ENCODE results near the gene WDR4. TPM values are rescaled to one million over a fixed set of nuclear protein-coding genes. Genes with fewer than 3 reads are reported as not detected.

WDR4 gene
- total and polyA plus RNA-seq, 2 of the 4 experiments (the other 2 are of a cell fraction), result 11.3 to 20.8 TPM

DNA sequence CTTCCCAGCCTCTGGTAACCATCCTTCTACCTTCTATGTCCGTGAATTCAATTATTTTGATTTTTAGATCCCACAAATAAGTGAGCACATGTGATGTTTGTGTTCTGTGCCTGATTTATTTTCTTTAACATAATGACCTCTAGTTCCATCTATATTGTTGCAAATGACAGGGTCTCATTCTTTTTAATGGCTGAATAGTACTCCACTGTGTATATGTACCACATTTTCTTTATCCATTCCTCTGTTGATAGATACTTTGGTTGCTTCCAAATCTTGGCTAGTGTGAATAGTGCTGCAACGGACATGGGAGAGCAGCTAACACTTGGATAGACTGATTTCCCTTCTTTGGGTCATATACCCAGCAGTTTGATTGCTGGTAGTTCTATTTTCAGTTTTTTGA, 51.8 kb downstream of the WDR4 start:
- Histone ChIP-seq H3K18ac (ENCODE audit: low read depth, low read length) (no peak overlapping the region), H3K27me3 (ENCODE audit: control insufficient read depth, insufficient read depth, low read length) (peaks cover 3% of the 10 kb centered on the region), H3K23ac (ENCODE audit: low read depth, low read length) (no peak overlapping the region), H4K20me1 (ENCODE audit: insufficient read depth, low read length) (no peaks in the 10 kb centered on the region), H3K27ac (ENCODE audit: insufficient read depth, low read length) (no peak overlapping the region), H2BK5ac (ENCODE audit: low read depth, low read length, poor library complexity, severe bottlenecking) (no peak overlapping the region), H2AK5ac (ENCODE audit: low read depth, low read length) (no peak overlapping the region), H3K9ac (ENCODE audit: low read depth, low read length) (no peak overlapping the region), H4K8ac (ENCODE audit: low read depth in 2 of 2, low read length in 2 of 2) (no peak overlapping the region), H2BK20ac (ENCODE audit: low read depth, low read length) (no peak overlapping the region), H3K79me1 (ENCODE audit: low read depth in 1 of 2, low read length in 2 of 2) (no peaks in the 10 kb centered on the region), H3K36me3 (ENCODE audit: control insufficient read depth, insufficient read depth, low read length) (no peaks in the 10 kb centered on the region), H3K9me1 (ENCODE audit: insufficient read depth, low read length) (no peaks in the 10 kb centered on the region), H3K4me3 (ENCODE audit: insufficient read depth, low read depth, low read length) (no peak overlapping the region), H2AFZ (replicated peaks; ENCODE audit: low read length, poor library complexity) (no peak overlapping the region), H3K14ac (replicated peaks; ENCODE audit: low read depth, low read length) (no peak overlapping the region), H3K4me2 (ENCODE audit: low read depth, low read length) (no peak overlapping the region), H3K9me3 (ENCODE audit: control insufficient read depth, insufficient read depth, low read length) (peaks cover 3% of the 10 kb centered on the region), H3K4ac (ENCODE audit: low read depth, low read length) (no peak overlapping the region), H2BK120ac (ENCODE audit: low read depth, low read length) (no peak overlapping the region), H4K5ac (ENCODE audit: low read depth, low read length) (no peak overlapping the region), H4K91ac (ENCODE audit: insufficient read depth, low read depth, low read length) (no peak overlapping the region), H2AK9ac (replicated peaks; ENCODE audit: low read depth, low read length, poor library complexity) (no peak overlapping the region), H3K56ac (ENCODE audit: extremely low read depth, insufficient read depth, low read length) (no peak overlapping the region), H3K4me1 (ENCODE audit: control insufficient read depth, insufficient read depth, low read length) (no peaks in the 10 kb centered on the region), H2BK15ac (ENCODE audit: low read depth, low read length) (no peak overlapping the region)
- no peak for TF ChIP-seq POLR2A (IDR thresholded peaks at IDR 0.05; ENCODE audit: low read depth, low read length)
- no peak for TF ChIP-seq NFE2L2 (IDR thresholded peaks at IDR 0.05; ENCODE audit: low read depth, low read length)
- TF ChIP-seq SMC3 (IDR thresholded peaks at IDR 0.05; ENCODE audit: low read depth, low read length), result no peak
- TF ChIP-seq FOS (IDR thresholded peaks at IDR 0.05; ENCODE audit: low read depth, low read length), result no peak
- TF ChIP-seq MAZ (IDR thresholded peaks at IDR 0.05; ENCODE audit: borderline replicate concordance, low read depth, low read length), result no peak
- no peak for TF ChIP-seq RCOR1 (IDR thresholded peaks at IDR 0.05; ENCODE audit: insufficient replicate concordance, low read length)
- no peak for TF ChIP-seq CTCF (conservative IDR thresholded peaks at IDR 0.05; ENCODE audit: low read depth, low read length)
- TF ChIP-seq RFX5 (IDR thresholded peaks at IDR 0.05; ENCODE audit: low read depth, low read length), result no peak
- ATAC-seq (ENCODE audit: low read depth) (no peak), DNase-seq (no peak)
- ChIA-PET CTCF (no interaction called here), POLR2A (ENCODE audit: unreplicated experiment) (no interaction called here)
- dilution Hi-C loops (cut with HindIII; ENCODE audit: low sequenced_read_pairs, unreplicated experiment) (no loop called here), in situ Hi-C loops (cut with MboI; ENCODE audit: low sequenced_read_pairs) (loop anchor here (5.0 to 25.0 kb wide), 2 partner anchors 220 to 665 kb away; no protein-coding TSS in a partner anchor), intact Hi-C loops (cut with micrococcal nuclease) (no loop called here)
- BruUV-seq (replicated peaks), result no TSS peak
- WGBS, 2 experiments (ENCODE audit: extremely low coverage in 2 of 2, insufficient read length in 1 of 2), result no CpG with 5 or more reads among the region's 2 CpGs
